Skeletal muscle cell (primary cell): ENCODE measurements around the gene EEF2KMT.
"Not testable (repeated sequence)": the region's sequence is repeated elsewhere in the genome, so short reads cannot be mapped to it uniquely, and the experiment has no call there.

ENCODE experiments used
- DNase-seq: peaks from one replicate; pipeline ENCODE4 v3.0.0-alpha.2; 2010; ENCODE audit warnings: low read depth
- H3K4me3 ChIP-seq: 2 replicates; pipeline ENCODE4 v1.5.1; 2011; ENCODE audit warnings: low read depth, mild to moderate bottlenecking, control low read depth, low read length, moderate library complexity

EEF2KMT gene

DNA sequence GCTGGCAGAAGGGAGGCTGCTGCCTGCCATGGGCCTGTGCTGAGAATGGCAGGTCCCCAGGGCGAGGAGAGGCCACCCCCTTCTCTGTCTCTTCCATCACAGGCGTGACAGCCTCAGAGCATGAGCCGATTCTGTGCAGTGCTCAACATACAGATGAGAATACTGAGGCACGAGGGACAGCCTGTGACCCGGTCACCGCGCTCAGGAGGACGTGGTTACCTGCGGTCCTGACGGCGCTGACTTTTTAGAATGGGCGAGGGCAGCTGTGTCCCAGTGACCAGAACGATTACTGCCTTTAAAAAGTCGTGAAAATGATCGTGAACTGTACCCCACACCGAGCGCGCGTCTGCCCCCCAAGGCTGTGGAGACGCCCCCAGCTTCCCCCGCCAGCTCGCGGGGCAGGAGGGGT lies 530 bp downstream of the EEF2KMT start:
- peak overlapping the region; percentile 66 for H3K4me3 ChIP-seq
- not testable (repeated sequence) for DNase-seq

DNA sequence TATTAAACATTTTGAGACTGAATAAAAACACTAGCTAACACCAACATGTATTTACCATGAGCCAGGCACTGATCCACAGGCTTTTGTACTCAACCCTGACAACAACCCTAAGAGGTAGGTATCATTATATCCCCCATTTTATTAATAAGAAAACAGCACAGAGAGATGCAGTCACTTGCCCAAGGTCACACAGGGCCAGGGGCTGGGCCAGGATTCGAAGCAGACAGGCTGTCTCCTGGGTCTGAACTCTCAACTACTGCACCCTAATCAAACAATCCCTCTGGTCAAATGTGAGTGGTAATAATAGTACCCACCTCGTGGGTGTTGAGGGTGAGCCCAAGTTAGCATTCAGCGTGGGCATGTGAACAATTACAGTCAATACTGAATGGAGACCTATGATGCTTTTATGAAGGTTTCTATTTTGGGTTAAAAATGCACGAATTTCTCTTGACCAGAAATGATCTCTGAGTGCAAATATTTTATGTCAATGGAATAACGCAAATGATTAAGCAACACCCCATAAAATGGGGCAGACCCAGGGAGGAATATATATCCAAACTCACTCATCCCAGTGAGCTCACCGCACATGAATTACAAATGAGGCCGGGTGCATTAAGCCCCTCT lies 1.0 kb downstream of the EEF2KMT start:
- H3K4me3 ChIP-seq: peak overlapping the region; percentile 66
- not testable (repeated sequence) for DNase-seq

DNA sequence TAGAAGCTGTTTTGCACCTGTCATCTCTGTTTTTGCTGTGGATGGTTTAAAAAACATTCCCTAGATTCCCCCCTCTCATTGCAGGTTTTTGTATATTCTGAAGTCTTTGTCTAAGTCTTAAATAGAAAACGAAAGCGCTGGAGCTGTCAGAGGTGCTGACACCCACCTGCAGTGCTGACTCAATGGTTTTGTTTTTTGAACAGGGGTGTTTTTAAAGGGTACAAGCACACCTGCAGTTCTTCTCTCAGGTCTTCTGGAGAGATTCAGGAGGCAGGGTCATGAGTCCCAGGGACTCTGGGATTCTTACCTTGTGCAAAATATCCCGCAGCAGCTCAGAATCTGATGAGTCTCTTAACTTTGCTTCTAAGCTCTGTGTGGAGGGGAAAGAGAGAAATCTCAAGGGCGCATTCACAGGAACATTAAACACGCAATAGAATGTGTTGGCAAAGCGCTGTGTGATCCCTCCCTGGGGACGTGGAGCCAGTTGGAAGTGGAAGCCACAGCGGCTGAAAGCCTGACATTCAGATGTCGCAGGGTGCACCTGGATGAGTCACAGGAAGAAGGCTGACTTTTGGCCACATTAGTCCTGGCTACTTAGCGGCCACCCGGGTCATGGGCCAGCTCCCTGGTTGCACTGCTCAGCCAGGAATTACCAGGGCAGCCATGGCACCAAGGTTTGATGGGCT lies 2.3 kb downstream of the EEF2KMT start:
- H3K4me3 ChIP-seq, DNase-seq: not testable (repeated sequence)

DNA sequence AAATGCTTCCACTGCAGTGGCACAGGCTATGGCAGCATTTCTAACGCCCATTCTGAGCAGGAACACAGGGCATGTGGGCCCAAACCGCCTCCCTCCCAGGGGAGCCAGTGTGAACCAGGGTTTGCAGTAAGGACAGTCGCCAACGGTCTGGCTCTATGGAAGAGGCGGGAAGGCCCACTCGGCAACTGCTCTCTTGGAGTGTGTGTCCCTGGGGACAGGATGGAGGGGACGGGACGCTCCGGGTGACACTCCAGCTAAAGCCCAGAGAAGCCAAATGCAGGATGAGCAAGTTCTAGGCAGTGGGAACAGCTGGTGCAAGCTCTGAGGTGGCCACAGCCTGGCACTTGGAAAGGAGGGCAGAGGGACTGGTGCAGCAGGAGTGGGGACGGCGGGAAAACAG lies 3.8 kb downstream of the EEF2KMT start:
- H3K4me3 ChIP-seq, DNase-seq: not testable (repeated sequence)

DNA sequence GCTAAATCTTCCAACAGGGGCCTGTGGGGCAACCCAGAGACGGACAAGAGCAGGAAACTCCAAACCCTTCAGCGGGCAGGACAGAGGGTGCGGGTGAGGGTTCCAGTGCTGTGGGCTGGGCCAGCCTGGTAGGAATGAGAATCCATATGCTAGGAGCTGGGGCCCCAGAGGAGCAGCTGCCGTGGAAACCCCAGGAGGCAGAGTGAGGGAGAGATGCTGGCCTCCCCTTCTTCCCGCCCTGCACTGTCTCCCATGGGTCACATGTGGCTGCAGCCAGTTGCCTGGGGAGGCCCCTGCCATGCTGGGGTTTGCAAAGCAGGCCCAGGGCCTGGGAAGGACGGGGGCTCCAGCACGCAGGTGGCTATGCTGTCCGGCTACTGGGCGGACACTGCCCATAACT lies 4.5 kb downstream of the EEF2KMT start:
- H3K4me3 ChIP-seq, DNase-seq: not testable (repeated sequence)

DNA sequence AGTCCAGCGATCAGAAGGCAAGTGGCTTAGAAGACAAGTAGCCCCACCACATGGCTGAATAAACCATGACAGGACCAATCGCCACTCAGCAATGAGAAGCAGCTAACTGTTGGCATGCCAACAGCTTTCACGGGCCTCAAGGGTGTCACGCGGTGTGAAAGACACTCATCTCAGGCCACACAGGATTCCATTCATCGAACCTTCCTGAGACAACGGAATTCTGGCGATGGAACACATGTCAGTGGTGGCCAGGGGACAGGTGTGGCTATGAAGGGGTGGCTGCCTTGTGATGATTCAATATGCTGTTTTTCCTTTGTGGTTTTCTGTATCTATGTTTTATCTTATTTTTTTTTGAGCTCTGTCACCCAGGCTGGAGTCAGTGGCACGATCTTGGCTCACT lies 7.0 kb downstream of the EEF2KMT start:
- DNase-seq: not testable (repeated sequence)

DNA sequence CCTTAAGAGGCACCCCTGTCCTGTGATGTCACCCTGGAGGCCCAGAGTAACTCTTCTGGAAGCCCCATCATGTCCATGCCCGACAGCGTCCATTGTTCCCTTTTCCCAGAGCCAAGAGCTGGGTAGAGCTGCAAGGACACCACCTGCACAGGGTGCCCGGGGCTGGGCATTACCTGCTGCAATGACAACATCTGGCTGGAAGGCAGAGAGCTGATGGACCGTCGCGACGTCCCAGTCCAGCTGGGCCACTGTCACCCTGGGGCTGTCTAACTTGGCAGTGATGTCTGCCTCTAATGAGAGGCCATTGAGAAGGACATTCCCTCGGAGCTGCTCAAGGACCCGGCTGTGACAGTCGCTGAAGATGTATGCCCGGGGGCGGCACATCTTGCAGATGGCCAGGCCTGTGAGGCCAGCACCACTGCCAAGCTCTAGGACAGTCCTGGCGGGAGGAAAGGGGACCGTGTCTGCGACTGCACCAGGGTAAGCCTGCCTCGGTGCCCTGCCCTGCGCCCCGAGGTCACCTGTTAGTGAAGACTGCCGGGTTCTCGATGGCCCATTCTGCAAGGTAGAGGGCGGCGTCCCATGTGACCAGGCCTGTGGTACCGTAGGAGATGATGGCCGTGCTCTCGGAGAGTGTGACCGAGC lies 7.6 kb downstream of the EEF2KMT start:
- H3K4me3 ChIP-seq, DNase-seq: not testable (repeated sequence)

More for the DNA sequence above, 7.0 kb downstream of the EEF2KMT start:
- not testable (repeated sequence) for H3K4me3 ChIP-seq

DNA sequence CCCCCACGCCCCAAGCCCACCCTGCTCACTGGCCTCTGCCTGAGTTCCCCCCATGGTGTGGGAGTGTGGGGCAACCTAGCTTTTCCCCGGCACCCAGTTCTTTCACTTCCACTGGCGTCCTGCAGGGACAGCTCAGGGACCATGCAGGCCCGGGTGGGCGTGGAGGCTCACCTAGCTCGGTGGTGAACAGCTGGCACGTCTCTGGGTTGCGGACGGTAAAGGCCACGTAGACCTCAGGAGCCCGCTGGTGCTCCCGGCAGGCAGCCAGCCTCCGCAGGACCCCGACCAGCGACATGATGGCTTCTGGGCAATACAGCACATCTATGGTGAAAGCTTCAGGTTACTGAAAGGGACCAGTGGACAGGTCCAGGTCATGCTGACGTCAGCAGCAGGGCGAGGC lies 8.7 kb downstream of the EEF2KMT start:
- not testable (repeated sequence) for H3K4me3 ChIP-seq, DNase-seq

DNA sequence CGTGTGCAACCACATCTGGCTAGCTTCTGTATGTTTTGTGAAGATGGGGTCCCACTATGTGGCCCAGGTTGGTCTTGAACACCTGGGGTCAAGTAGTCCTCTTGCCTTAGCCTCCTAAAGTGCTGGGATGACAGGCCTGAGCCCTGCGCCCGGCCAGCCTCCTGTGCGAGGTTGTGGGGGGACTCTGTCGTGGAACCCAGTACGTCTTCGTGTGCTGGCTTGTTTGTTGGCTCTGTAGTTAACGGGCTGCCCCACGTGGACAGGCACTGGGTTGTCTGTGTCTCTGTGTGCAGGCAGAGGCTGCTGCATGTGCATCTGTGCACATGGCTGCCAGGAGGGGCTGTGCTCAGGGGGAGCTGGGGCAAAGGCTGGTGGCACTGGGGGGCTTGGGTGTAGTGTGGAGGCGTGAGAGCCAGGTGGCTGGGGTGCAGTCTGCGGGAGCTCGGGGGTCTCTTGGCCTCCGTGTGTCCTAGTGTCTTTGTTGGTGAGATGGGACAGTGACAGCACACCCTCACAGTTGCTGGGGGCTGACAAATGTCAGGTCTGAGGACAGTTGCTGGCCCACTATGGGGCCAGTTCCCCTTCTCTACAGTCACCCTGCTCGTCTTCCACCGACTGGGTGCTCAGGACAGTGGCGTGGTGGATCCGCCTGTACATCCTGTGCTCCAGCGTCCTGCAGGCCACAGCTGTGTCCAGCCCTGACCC lies 9.4 kb downstream of the EEF2KMT start:
- DNase-seq, H3K4me3 ChIP-seq: not testable (repeated sequence)

DNA sequence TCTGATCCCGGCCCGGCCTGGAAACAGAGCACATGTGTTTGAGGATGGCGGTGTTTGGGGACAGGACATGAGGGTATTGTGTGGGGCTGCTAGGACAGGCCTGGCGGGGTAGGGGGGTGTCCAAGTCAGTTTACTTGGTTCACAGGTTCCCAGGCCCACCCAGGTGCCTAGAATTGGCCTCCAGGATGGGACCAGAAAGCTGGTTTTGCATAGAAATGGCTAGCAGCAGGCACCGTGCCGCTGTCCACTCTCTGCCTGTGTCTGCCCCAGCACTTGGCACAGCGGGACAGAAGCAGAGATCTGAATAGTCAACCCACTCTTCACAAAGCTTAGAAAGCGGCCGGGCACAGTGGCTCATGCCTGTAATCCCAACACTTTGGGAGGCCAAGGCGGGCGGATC lies 11.9 kb downstream of the EEF2KMT start:
- H3K4me3 ChIP-seq, DNase-seq: not testable (repeated sequence)

DNA sequence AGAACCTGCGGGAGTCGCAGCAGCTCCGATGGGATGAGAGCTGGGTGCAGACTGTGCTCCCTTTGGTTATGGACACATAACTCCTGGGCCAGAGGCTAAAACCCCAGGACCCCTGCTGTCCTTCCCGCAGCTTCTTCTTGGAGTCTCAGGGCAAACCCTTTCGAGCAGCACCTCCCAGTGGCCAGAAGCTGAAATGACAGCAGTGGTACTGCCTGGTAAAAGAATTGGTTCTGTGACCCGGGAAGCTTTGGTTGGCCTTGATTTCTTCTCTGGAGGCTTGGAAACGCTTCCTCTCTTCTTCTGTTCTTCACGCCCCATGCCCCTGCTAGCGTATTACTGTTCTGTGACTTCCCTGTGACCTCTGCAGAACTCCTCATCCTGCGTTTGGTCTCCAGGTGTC lies 12.8 kb downstream of the EEF2KMT start:
- not testable (repeated sequence) for DNase-seq, H3K4me3 ChIP-seq

DNA sequence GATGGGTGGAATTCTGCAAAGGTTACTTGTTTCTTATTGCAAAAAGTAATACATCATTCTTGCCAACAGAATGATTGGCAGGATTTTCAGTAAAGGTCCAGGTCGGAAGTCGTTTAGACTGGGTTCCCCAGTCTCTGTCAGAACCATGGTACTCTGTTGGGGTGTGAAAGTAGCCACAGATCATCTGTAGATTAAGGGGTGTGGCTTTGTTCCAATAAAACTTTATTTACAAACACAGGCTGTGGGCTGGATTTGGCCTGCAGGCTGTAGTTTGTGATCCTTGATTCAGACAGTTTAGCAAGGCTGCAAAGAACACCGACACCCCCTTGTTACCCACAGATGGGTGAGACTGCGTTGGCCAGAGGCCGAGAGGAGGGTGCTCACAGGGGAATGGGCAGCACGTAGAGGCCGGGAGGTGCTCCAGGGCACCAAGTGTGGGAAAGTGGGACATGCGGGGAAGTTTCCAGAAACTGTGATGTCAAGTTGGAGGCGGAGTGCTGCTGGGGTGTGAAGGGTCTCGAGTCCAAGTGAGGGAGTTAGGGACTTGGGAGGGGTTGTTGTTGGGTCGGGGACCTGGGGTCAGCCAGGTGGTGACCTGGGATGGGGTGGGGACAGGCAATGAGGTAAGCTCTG lies 13.4 kb downstream of the EEF2KMT start:
- not testable (repeated sequence) for DNase-seq, H3K4me3 ChIP-seq

DNA sequence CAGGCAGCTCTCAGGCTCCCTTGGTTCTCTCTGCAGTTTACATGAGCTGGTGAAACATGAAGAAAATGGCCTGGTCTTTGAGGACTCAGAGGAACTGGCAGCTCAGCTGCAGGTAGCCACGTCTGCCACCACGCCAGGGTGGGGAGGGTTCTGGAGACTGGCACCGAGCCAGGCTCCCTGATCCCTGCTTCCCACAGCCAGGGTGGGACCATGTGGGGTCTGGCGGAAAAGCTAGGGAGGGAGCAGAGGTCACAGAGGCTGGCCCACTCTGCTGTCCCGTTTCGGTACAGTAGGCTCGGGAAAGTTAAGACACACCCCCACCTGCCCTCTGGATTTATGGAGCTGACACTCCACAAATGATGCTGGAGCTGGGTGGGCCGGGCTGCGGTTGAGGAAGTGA lies 13.9 kb downstream of the EEF2KMT start:
- not testable (repeated sequence) for DNase-seq

DNA sequence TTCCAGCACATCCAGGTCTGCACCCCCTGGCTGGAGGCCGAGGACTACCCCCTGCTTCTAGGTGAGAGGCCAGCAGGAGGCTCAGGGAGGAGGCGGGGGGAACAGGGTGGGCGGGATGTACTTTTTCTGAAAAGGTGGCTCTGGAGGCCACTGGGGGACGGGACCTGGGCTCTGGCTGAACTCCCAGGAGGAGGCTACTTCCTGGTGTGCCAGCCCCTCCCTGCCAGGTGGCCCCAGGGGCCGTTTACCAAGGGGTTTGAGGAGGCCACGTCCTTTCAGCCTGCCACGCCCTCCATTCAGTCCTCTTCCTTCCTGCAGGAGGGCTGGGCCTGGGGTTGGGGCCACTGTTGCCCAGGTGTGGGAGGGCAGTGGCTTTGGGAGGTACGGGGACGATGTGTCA lies 16.6 kb downstream of the EEF2KMT start:
- DNase-seq, H3K4me3 ChIP-seq: not testable (repeated sequence)

More for the DNA sequence above, 13.9 kb downstream of the EEF2KMT start:
- H3K4me3 ChIP-seq: not testable (repeated sequence)

DNA sequence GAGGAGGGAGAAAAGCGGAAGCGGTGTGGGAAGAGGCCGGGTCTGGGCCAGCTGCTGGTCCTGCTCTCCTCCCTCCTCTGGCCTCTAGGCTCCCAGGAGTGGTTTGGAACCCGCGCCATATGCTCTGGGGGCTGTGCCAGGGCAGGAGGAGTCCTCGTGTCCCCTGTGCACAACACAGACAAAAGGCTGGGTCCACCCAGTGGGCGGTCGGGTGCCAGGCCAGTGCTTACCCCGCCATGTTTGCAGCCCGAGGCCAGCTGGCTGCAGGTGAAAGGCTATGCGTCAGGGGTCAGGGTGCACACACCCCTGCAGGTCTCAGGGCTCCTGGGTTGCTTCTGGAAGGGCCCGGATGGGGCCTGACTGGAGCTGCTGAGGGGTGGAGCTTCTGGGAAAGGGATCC lies 17.1 kb downstream of the EEF2KMT start:
- not testable (repeated sequence) for DNase-seq, H3K4me3 ChIP-seq

DNA sequence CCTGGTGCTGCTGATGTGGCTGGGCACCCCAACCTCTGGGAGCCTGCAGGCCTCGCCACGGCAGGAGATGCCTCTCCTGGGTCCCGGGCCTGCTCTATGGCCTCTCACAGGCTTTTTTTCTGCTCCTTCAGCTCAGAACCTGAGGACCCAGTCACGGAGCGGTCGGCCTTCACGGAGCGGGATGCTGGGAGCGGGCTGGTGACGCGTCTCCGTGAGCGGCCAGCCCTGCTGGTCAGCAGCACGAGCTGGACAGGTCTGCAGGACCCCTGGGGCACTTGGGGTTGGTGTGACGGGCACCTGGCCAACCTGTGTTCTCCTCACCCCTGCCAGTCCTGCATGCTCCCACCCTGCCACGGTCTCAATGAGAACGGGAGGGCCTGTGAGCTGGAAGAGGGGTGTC lies 19.0 kb downstream of the EEF2KMT start:
- no peak overlapping the region for H3K4me3 ChIP-seq
- DNase-seq: no peak

DNA sequence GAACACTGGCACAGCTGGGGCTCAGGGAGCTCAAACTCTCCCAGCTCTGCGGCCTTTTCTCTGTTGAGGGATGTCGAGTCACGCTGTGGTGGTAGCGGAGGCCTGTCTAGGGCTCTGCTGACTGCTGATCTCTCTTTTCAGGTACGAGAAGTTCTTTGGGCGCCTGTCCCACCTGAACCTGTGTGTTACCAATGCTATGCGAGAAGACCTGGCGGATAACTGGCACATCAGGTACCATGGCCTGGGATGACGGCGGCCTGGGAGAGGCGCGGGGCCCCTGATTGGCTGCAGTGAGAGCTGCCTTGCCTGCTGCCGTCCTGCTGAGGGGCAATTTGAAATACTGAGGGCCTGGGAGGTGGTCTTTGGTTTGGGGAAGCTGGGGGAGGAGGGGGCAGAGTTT lies 20.3 kb downstream of the EEF2KMT start:
- no peak overlapping the region for H3K4me3 ChIP-seq
- no peak for DNase-seq

DNA sequence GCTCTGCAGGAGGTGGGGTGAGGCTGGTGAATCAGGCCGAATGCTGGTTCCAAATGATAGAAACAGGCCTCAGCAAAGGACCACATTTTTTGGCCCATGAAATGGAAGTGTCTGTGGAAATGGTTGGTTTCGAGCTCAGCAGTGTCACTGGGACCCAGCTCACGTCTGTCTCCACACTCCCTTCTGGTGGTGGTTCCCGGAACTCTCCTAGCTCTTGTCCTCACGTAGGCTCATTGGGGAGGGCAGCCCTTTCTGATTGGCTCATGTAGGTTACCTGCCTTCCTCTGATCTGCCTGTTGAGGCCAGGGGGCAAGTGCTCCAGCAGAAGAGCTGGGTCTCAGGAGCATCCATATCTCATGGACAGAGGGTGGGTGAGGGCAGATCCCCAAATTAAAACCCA lies 22.0 kb downstream of the EEF2KMT start:
- DNase-seq: no peak
- H3K4me3 ChIP-seq: no peak overlapping the region

DNA sequence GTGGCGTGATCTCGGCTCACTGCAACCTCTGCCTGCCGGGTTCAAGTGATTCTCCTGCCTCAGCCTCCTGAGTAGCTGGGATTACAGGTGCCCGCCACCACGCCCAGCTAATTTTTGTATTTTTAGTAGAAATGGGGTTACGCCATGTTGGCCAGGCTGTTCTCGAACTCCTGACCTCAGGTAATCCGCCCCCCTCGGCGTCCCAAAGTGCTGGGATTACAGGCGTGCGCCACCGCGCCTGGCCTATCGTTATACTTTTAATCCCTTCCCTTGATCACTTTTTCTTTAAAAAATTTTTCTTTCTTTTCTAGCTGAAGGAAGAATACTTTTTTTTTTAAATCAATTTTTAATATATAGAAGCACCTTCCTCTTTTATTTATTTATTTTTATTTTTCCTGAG lies 23.8 kb downstream of the EEF2KMT start:
- not testable (repeated sequence) for H3K4me3 ChIP-seq, DNase-seq

DNA sequence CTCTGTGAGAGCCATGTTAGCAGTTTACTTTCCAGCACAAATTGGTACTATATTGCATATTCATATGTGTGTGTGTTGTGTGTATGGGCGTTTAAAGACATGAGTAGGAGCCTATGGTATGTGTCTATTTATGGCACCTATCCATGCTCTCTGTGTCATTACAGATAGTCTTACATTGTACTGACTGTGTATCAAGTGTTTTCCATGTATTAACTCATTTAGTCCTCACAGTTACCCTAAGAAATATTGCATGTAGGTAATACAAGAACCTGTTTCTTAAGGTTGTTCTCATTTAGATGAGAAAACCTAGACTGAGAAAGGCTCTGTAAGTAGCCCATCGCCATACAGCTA lies 24.3 kb downstream of the EEF2KMT start:
- no peak overlapping the region for H3K4me3 ChIP-seq
- DNase-seq: no peak
